Neural cell (in vitro differentiated cells): ENCODE results near the gene ZDHHC7. TPM values are rescaled to one million over a fixed set of nuclear protein-coding genes. Genes with fewer than 3 reads are reported as not detected.

Experiments used
- polyA plus RNA-seq: library from polyadenylated mRNA; depleted of rRNA; stranded (reverse); fragments of >200 nt; gene quantifications from 2 replicates; pipeline ENCODE4 v1.2.3, GENCODE V29; 2014

The ZDHHC7 gene
- polyA plus RNA-seq, 1 donor from 2014 or later = 33.8 TPM

Other genes starting within 250 kb of the ZDHHC7 start
- 0.06 TPM in 1 of 2 replicates, not detected in the other for gene CRISPLD2, start 191.6 kb downstream of the ZDHHC7 start, polyA plus RNA-seq
- 18.9 and 24.9 TPM in 2 replicates for gene KIAA0513, start 16.3 kb upstream of the ZDHHC7 start, polyA plus RNA-seq
- not detected in 2 replicates for gene CIBAR2, start 100.9 kb upstream of the ZDHHC7 start, polyA plus RNA-seq